HCEC 1CT (cell line): ENCODE results near the gene DAZAP2.

Experiments used
- DNase-seq: peaks from one replicate; pipeline ENCODE4 v3.0.0-alpha.2; 2017

The DAZAP2 gene, protein sequence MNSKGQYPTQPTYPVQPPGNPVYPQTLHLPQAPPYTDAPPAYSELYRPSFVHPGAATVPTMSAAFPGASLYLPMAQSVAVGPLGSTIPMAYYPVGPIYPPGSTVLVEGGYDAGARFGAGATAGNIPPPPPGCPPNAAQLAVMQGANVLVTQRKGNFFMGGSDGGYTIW

DNA sequence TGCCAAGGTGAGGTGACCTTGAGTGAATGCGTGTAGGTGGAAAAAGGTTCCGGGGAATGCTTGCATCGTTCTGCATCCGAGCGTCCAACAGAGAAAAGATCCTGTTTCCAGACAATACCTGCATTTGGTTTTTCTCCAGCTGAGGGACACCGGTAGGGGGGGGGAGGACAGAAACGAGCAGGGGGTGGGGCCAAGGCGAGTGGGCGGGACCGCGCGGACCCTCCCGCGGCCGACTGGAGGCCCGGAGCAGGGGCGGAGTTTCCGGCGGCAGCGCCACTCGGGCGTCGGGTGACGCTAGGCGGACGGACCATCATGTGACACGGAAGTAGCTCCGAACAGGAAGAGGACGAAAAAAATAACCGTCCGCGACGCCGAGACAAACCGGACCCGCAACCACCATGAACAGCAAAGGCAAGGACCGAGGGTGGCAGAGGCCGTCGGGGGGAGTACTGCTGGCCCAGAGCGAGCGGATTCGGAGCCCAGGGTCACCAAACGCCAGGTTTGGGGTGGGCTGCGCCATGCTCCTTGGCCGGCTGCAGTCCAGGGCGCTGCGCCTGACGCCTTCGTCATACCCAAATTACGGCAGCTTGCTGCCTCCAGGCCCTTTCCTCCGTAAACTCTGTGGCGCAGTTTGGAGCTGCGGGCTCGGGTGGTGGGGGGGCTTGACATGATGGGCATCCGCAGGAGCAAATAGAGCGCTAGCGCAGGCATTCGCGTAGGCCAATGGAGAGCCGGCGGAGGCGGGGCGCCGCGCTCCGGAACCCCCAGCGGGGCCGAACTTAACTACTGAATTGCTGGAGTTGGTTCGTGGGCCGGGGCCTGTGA is at the start of gene DAZAP2:
Gene DAZAP2 (plus strand): TSS at position 317 of the 825 bp plus-strand sequence. CDS start 82 bp downstream, at position 399.
- peak; percentile 93 for DNase-seq

GRCh38 chr12:51189790-51190355 is 48.8 kb upstream of the DAZAP2 start:
- no peak for DNase-seq

DNA sequence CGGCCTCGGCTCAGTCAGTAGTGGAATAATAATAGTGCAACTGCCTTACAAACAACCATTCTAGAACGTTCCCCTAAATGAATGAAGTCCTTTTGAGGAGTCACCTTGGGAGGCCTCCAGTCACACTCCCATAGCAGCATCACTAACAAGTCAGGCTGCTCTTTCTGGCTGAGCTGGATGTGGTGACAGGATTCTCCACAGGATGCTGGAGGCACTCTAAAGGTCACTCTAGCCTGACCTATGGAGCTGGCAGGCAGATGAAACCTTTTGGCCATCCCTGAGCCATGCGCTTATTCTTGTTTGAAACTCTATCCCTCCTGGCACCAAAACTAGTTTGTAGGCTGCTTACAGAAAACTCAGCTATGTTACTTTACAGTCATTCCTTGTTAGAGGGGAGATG is 47.8 kb upstream of the DAZAP2 start:
- DNase-seq: no peak

DNA sequence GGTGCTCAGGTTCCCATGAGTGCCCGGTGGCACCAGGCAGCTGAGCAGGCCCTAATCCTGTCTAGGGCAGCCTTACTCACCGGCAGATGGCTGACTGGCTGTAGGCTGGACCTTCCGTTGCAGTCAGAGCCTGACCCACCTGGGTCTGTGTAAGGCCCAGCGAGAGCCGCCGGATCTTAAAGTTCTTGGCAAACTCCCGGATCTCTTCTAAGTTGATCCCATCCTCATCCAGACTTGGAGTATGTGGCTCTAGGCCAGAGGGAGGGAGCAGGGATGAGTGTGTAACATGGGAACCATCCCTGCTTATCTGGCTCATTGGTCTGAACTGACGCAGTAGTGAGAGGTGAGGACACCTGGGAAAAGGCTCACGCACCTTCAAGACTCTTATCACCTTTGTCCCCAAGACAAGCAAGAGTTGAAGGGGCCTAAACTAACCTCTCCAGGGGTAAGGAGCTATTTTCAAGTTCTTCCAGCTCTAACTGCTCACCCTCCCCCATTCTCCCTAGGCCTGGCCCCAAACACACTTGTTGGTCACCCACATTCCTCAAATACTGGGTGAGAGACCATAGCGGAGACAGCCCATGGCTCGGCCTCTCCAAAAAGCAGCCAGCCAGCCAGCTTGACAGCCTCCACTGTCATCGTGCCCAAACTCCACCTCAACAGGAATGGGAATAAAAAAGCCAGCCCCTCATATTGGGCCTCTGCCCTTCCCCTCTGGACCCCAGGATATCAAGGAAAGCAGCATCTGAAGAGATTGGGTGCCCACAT is 46.9 kb upstream of the DAZAP2 start:
- no peak for DNase-seq

- DNase-seq: no peak
These were observed 46.3 kb upstream of the DAZAP2 start for GRCh38 chr12:51192284-51192671.

GRCh38 chr12:51195841-51196240 is 42.8 kb upstream of the DAZAP2 start:
- no peak for DNase-seq

DNA sequence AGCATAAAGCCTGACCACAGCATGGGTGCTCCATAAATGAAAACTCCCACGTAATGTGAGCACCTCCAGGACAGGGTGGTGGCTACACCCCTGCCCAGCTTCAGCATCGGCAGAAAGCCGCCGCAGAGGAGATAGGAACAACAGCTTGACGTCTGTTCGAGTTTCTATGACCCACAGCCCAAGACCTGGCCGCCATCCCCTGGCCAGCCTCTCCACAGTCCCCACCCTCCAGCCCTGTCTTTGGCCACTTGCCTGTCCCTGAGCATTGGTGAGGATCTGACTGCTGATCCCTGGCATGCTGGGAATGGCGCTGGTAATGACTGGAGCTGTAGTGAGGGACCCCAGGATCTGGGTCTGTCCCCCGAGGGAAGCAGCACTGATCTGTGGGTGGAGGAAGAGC is 42.1 kb upstream of the DAZAP2 start:
- no peak for DNase-seq

- no peak for DNase-seq
These were observed 40.7 kb upstream of the DAZAP2 start for GRCh38 chr12:51197736-51198567.

DNA sequence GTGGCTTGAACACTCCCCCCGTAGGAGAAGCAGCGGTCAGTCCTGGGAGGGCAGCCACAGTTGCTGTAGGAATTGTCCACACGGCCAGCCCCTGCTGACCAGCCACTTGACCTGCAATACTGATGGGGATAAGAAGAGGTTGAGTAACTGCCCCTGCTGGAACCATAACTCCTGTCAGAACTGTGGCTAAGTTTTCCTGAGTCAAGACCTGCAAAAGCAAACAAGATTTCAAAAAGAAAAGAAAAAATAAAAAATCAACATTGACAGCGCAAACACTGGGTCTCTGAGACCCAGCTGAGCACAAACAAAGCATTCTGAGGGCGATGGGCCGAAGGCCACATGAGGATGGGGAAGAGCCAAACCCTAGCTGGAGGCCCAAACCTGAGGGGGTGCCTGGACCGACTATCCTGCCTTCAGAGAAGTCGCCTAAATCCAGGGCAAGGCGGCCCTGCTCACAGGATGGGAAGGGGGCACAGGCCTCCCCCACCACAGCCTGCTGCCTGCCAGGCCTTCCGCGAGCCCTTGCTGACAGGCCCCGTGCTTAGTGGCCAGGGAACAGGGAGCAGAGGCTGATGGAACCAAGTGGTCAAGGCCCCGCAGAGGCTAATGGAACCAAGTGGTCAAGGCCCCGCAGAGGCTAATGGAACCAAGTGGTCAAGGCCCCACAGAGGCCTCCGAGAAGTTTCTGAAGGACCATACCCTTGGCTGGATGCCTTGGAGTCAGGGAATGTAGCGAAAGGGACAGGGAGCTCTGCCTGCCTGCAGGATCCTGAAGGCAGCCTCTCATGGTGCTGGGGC is 39.9 kb upstream of the DAZAP2 start:
- DNase-seq: no peak

- DNase-seq: no peak
These were observed 39.2 kb upstream of the DAZAP2 start for GRCh38 chr12:51199366-51199945.

- DNase-seq: no peak
These were observed 38.5 kb upstream of the DAZAP2 start for GRCh38 chr12:51200156-51200555.

GRCh38 chr12:51200806-51201205 is 37.8 kb upstream of the DAZAP2 start:
- peak; percentile 3 for DNase-seq

- DNase-seq: no peak
These were observed 35.9 kb upstream of the DAZAP2 start for GRCh38 chr12:51202718-51203117.

- no peak for DNase-seq
These were observed 33.3 kb upstream of the DAZAP2 start for GRCh38 chr12:51205350-51205749.

DNA sequence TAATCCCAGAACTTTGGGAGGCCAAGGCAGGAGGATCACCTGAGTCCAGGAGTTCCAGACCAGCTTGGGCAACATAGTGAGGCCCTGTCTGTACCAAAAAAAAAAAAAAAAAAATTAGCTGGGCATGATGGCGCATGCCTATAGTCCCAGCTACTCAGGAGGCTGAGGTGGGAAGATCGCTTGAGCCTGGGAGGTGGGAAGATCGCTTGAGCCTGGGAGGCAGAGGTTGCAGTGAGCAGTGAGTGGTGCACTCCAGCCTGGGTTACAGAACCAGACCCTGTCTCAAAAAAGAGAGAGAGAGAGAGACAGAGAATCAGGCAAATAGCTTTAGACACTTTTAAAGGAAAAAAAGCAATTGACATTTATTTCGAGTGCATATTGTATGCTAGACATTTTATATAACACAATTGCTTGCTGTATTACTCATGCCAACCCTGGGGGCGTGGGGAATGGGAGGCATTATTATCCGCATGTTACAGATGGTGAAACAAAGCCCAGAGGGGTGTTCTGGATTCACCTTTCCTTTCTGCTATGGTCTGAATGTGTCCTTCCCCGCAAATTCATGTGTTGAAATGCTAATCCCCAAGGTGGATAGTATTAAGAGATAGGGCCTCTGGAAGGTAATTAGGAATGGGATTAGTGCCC is 30.5 kb upstream of the DAZAP2 start:
- no peak for DNase-seq

DNA sequence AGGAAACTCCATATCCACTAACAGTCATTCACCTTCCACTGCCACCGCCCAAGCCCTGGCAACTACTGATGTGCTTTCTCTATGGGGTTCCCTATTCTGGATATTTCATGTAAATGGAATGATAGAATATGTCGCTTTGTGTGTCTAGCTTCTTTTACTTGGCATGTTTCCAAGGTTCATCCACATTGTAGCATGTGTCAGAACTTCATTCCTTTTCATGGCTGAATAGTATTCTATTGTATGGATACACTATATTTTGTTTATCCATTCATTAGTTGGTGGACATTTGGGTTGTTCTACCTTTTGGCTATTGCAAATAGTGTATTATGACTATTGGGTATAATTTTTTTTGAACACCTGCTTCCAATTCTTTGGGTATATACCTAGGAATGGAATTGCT is 29.4 kb upstream of the DAZAP2 start:
- DNase-seq: no peak

GRCh38 chr12:51210690-51211395 is 27.8 kb upstream of the DAZAP2 start:
- DNase-seq: no peak

DNA sequence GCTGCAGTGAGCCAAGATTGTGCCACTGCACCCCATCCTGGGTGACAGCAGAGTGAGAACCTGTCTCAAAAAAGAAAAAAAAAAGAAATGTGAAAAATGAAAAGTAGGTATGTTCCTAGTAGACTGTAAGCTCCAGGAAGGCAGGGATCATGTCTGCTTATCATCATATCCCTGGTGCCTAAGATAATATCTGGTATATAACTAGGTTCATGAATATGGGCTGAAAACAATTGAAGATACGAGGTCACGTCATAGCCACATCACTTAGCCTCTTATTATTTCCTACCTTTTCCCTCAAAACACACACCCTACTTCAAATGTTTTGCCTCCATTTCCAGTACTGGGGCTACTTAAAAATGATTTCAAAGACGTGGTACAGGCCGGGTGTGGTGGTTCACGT is 23.7 kb upstream of the DAZAP2 start:
- DNase-seq: no peak

- DNase-seq: no peak
These were observed 22.0 kb upstream of the DAZAP2 start for GRCh38 chr12:51216642-51217041.
